ENCODE results near the gene DIPK1A. TPM values are rescaled to one million over a fixed set of nuclear protein-coding genes. Genes with fewer than 3 reads are reported as not detected.

Gene DIPK1A
- total RNA-seq, 1 donor from 2014 or later = 5.0 TPM

GRCh38 chr1:92831762-92832536, 129.3 kb downstream of the DIPK1A start, which contains the start of gene RPL5:
Gene RPL5 (plus strand): TSS chr1:92832040. CDS start chr1:92832115, 75 bp downstream.
- intact Hi-C loops (cut with micrococcal nuclease) = no loop called here

GRCh38 chr1:92831368-92831761, 129.9 kb downstream of the DIPK1A start:
- peak overlapping the region; percentile 96 for H3K4me3 ChIP-seq
- DNase-seq = no peak
- TF ChIP-seq, protein P1, sequence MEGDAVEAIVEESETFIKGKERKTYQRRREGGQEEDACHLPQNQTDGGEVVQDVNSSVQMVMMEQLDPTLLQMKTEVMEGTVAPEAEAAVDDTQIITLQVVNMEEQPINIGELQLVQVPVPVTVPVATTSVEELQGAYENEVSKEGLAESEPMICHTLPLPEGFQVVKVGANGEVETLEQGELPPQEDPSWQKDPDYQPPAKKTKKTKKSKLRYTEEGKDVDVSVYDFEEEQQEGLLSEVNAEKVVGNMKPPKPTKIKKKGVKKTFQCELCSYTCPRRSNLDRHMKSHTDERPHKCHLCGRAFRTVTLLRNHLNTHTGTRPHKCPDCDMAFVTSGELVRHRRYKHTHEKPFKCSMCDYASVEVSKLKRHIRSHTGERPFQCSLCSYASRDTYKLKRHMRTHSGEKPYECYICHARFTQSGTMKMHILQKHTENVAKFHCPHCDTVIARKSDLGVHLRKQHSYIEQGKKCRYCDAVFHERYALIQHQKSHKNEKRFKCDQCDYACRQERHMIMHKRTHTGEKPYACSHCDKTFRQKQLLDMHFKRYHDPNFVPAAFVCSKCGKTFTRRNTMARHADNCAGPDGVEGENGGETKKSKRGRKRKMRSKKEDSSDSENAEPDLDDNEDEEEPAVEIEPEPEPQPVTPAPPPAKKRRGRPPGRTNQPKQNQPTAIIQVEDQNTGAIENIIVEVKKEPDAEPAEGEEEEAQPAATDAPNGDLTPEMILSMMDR (IDR thresholded peaks at IDR 0.05; ENCODE audit: borderline replicate concordance) = no peak
- intact Hi-C loops (cut with micrococcal nuclease) = no loop called here
- peaks cover 30% of the 10 kb centered on the region for H3K36me3 ChIP-seq
- H3K4me1 ChIP-seq = peaks cover 48% of the 10 kb centered on the region
- peak overlapping the region; percentile 88 for H3K27ac ChIP-seq (replicated peaks)
- no peaks in the 10 kb centered on the region for H3K27me3 ChIP-seq (ENCODE audit: low read depth)
- no peaks in the 10 kb centered on the region for H3K9me3 ChIP-seq (replicated peaks)

More at GRCh38 chr1:92831762-92832536, 129.3 kb downstream of the DIPK1A start, which contains the start of gene RPL5:
- Histone ChIP-seq H3K4me1 (peaks cover 54% of the 10 kb centered on the region), H3K36me3 (peaks cover 36% of the 10 kb centered on the region), H3K27me3 (ENCODE audit: low read depth) (no peaks in the 10 kb centered on the region), H3K9me3 (replicated peaks) (no peaks in the 10 kb centered on the region), H3K4me3 (peak within 1 kb of the TSS; percentile 96), H3K27ac (replicated peaks) (peak within 1 kb of the TSS; percentile 88)
- DNase-seq = peak; percentile 97
- TF ChIP-seq, protein P1 (IDR thresholded peaks at IDR 0.05; ENCODE audit: borderline replicate concordance) = peak; percentile 94

GRCh38 chr1:92826792-92827191, 134.5 kb downstream of the DIPK1A start:
- Histone ChIP-seq H3K36me3 (no peaks in the 10 kb centered on the region), H3K27me3 (ENCODE audit: low read depth) (no peaks in the 10 kb centered on the region), H3K9me3 (replicated peaks) (no peaks in the 10 kb centered on the region), H3K27ac (replicated peaks) (no peak overlapping the region), H3K4me3 (no peak overlapping the region), H3K4me1 (peaks cover 6% of the 10 kb centered on the region)
- TF ChIP-seq, protein P1 (IDR thresholded peaks at IDR 0.05; ENCODE audit: borderline replicate concordance) = no peak
- intact Hi-C loops (cut with micrococcal nuclease) = no loop called here
- DNase-seq = no peak

GRCh38 chr1:92822879-92823278, 138.4 kb downstream of the DIPK1A start:
- intact Hi-C loops (cut with micrococcal nuclease) = no loop called here
- no peaks in the 10 kb centered on the region for H3K9me3 ChIP-seq (replicated peaks)
- H3K4me1 ChIP-seq = peaks cover 3% of the 10 kb centered on the region
- DNase-seq = no peak
- H3K27ac ChIP-seq (replicated peaks) = no peak overlapping the region
- no peaks in the 10 kb centered on the region for H3K36me3 ChIP-seq
- TF ChIP-seq, protein P1 (IDR thresholded peaks at IDR 0.05; ENCODE audit: borderline replicate concordance) = no peak
- no peaks in the 10 kb centered on the region for H3K27me3 ChIP-seq (ENCODE audit: low read depth)
- no peak overlapping the region for H3K4me3 ChIP-seq

GRCh38 chr1:92820551-92820950, 140.7 kb downstream of the DIPK1A start:
- no peaks in the 10 kb centered on the region for H3K36me3 ChIP-seq
- no peak overlapping the region for H3K27ac ChIP-seq (replicated peaks)
- H3K9me3 ChIP-seq (replicated peaks) = no peaks in the 10 kb centered on the region
- H3K4me3 ChIP-seq = no peak overlapping the region
- intact Hi-C loops (cut with micrococcal nuclease) = no loop called here
- TF ChIP-seq, protein P1 (IDR thresholded peaks at IDR 0.05; ENCODE audit: borderline replicate concordance) = no peak
- H3K27me3 ChIP-seq (ENCODE audit: low read depth) = no peaks in the 10 kb centered on the region
- DNase-seq = no peak
- peaks cover 3% of the 10 kb centered on the region for H3K4me1 ChIP-seq

All from left ventricle myocardium inferior (tissue), 1 donor.